NCI-H1694 treated with DMSO at 0.1 percent for 48 hours (cell line): Measurements from ENCODE around the gene LRRC26.

ENCODE experiments used
- DNase-seq: peaks from one replicate; lab custom pipeline; 2025; lab: John Stamatoyannopoulos, UW

LRRC26 gene

GRCh38 chr9:137149942-137150616 lies 19.8 kb downstream of the LRRC26 start:
- DNase-seq, result no peak

- DNase-seq, result no peak
Measured at GRCh38 chr9:137149363-137149762, 20.5 kb downstream of the LRRC26 start.

GRCh38 chr9:137148661-137149060 lies 21.2 kb downstream of the LRRC26 start:
- DNase-seq, result no peak

- DNase-seq, result no peak
Measured at GRCh38 chr9:137148242-137148641, 21.6 kb downstream of the LRRC26 start.

- DNase-seq, result no peak
Measured at GRCh38 chr9:137147793-137148160, 22.1 kb downstream of the LRRC26 start.

- DNase-seq, result no peak
Measured at GRCh38 chr9:137147091-137147792, 22.6 kb downstream of the LRRC26 start.

GRCh38 chr9:137146527-137146918 lies 23.3 kb downstream of the LRRC26 start:
- no peak for DNase-seq

GRCh38 chr9:137145731-137146526 lies 23.9 kb downstream of the LRRC26 start:
- DNase-seq, result no peak

- DNase-seq, result no peak
Measured at GRCh38 chr9:137143459-137143858, 26.4 kb downstream of the LRRC26 start.

- DNase-seq, result no peak
Measured at GRCh38 chr9:137141976-137142936, 27.6 kb downstream of the LRRC26 start.

- DNase-seq, result no peak
Measured at GRCh38 chr9:137141050-137141810, 28.6 kb downstream of the LRRC26 start.

- DNase-seq, result no peak
Measured at GRCh38 chr9:137140151-137141012, 29.5 kb downstream of the LRRC26 start.

GRCh38 chr9:137139468-137140150 lies 30.2 kb downstream of the LRRC26 start:
- no peak for DNase-seq

- DNase-seq, result no peak
Measured at GRCh38 chr9:137138722-137139467, 31.0 kb downstream of the LRRC26 start, which contains the start of gene GRIN1. Gene GRIN1 (plus strand): TSS chr9:137139154. CDS start chr9:137139487, 333 bp downstream.

- peak; percentile 19 for DNase-seq
Measured at GRCh38 chr9:137138058-137138721, 31.7 kb downstream of the LRRC26 start.

- DNase-seq, result no peak
Measured at GRCh38 chr9:137136881-137137607, 32.8 kb downstream of the LRRC26 start.

GRCh38 chr9:137136261-137136880 lies 33.5 kb downstream of the LRRC26 start:
- no peak for DNase-seq
